ENCODE measurements around the gene ANAPC2. TPM values are rescaled to one million over a fixed set of nuclear protein-coding genes. Genes with fewer than 3 reads are reported as not detected.

Gene ANAPC2
- total and polyA plus RNA-seq, 5 donors from 2014 or later, result 7.5 to 127 (median 8.0) TPM

DNA sequence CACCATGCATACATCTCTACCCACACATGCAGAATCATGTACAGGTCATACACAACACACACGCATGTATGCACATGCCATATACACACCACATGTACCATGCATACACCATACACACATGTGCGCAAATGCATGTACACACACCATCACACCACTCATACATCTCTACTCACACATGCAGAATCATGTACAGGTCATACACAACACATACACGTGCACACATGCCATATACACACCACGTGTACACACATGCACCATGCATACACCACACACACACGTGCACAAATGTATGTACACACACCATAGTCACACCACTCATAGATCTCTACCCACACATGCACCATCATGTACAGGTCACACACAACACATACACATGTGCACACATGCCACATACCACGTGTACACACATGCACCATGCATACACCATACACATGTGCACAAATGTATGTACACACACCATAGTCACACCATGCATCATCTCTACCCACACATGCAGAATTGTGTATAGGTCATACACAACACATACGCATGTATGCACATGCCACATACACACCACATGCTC, 35.4 kb downstream of the ANAPC2 start:
- Histone ChIP-seq H3K4me1 (ENCODE audit: control insufficient read depth, insufficient read depth, low read length, poor library complexity, severe bottlenecking) (peaks cover 13% of the 10 kb centered on the region), H3K4me3 (ENCODE audit: low read depth, low read length) (no peak overlapping the region), H3K27ac (ENCODE audit: insufficient read depth, low read length, poor library complexity, severe bottlenecking) (no peak overlapping the region), H3K9me3 (ENCODE audit: control insufficient read depth in 2 of 2, low read length in 2 of 2) (no peaks in the 10 kb centered on the region), H3K36me3 (ENCODE audit: control insufficient read depth, insufficient read depth, low read length) (no peaks in the 10 kb centered on the region), H3K27me3 (ENCODE audit: control insufficient read depth, insufficient read depth, low read length) (peaks cover 6% of the 10 kb centered on the region)
- DNase-seq (no peak), ATAC-seq (ENCODE audit: low read depth in 2 of 2) (no peak)
- Mint-ChIP-seq H3K27me3 (peaks cover 20% of the 10 kb centered on the region), H3K36me3 (no peaks in the 10 kb centered on the region), H3K9me3 (no peaks in the 10 kb centered on the region), H3K4me3 (no peak overlapping the region), H3K4me1 (peaks cover 0 to 22% (median 0%) of the 10 kb centered on the region in 4 donors), H3K27ac (no peak overlapping the region)

DNA sequence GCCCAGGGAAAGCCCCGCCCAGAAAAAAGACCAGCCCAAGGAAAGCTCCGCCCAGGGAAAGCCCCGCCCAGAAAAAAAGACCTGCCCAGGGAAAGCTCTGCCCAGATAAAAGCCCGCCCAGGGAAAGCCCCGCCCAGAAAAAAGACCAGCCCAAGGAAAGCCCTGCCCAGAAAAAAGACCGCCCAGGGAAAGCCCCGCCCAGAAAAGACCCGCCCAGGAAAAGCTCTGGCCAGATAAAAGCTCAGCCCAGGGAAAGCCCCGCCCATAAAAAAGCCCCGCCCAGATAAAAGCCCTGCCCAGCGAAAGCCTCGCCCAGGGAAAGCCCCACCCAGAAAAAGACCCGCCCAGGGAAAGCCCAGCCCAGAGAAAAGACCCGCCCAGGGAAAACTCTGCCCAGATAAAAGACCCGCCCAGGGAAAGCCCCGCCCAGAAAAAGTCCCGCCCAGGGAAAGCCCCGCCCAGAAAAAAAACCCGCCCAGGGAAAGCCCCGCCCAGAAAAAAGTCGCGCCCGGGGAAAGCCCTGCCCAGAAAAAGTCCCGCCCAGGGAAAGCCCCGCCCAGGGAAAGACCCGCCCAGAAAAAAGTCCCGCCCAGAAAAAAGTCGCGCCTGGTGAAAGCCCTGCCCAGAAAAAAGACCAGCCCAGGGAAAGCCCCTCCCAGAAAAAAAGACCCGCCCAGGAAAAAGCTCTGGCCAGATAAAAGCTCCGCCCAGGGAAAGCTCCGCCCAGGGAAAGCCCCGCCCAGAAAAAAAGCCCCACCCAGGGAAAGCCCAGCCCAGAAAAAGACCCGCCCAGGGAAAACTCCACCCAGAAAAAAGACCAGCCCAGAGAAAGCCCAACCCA, 37.5 kb downstream of the ANAPC2 start:
- Mint-ChIP-seq H3K4me3 (no peak overlapping the region), H3K36me3 (no peaks in the 10 kb centered on the region), H3K27ac (no peak overlapping the region), H3K27me3 (peaks cover 9% of the 10 kb centered on the region), H3K9me3 (no peaks in the 10 kb centered on the region), H3K4me1 (peaks cover 0 to 6% (median 0%) of the 10 kb centered on the region in 4 donors)
- peak overlapping the region; percentile 33 for H3K27ac ChIP-seq (ENCODE audit: insufficient read depth, low read length, poor library complexity, severe bottlenecking)
- H3K4me3 ChIP-seq (ENCODE audit: low read depth, low read length), result no peak overlapping the region
- no peaks in the 10 kb centered on the region for H3K9me3 ChIP-seq (ENCODE audit: control insufficient read depth in 2 of 2, low read length in 2 of 2)
- H3K36me3 ChIP-seq (ENCODE audit: control insufficient read depth, insufficient read depth, low read length), result no peaks in the 10 kb centered on the region
- no peaks in the 10 kb centered on the region for H3K4me1 ChIP-seq (ENCODE audit: control insufficient read depth, insufficient read depth, low read length, poor library complexity, severe bottlenecking)
- DNase-seq (no peak), ATAC-seq (ENCODE audit: low read depth in 2 of 2) (no peak)
- no peaks in the 10 kb centered on the region for H3K27me3 ChIP-seq (ENCODE audit: control insufficient read depth, insufficient read depth, low read length)

DNA sequence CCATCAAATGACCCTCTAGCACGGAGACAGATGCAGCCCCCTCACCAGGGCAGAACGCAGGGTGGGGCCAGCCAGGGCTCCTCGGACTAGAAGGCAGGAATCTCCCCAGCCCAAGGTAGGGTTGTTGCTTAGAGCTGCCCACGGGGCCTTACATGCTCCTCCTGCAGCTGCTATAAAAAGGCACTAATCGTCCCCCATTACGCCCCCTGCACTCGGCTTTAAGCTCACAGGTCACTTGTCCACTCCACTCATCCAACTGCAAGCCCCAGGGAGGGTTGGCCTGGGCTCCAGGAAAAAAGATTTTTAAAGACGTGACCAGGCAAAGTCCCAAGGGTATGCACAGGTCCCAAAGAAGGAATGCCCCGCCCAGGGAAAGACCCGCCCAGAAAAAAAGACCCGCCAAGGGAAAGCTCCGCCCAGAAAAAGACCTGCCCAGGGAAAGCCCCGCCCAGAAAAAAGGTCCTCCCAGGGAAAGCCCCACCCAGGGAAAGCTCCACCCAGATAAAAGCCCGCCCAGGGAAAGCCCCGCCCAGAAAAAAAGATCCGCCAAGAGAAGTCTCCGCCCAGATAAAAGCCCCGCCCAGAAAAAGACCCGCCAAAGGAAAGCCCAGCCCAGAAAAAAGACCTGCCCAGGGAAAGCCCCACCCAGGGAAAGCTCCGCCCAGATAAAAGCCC, 38.3 kb downstream of the ANAPC2 start:
- Mint-ChIP-seq H3K27ac (no peak overlapping the region), H3K27me3 (peaks cover 6% of the 10 kb centered on the region), H3K4me1 (peaks cover 0 to 6% (median 0%) of the 10 kb centered on the region in 4 donors), H3K9me3 (no peaks in the 10 kb centered on the region), H3K36me3 (no peaks in the 10 kb centered on the region), H3K4me3 (no peak overlapping the region)
- Histone ChIP-seq H3K4me1 (ENCODE audit: control insufficient read depth, insufficient read depth, low read length, poor library complexity, severe bottlenecking) (no peaks in the 10 kb centered on the region), H3K36me3 (ENCODE audit: control insufficient read depth, insufficient read depth, low read length) (no peaks in the 10 kb centered on the region), H3K27ac (ENCODE audit: insufficient read depth, low read length, poor library complexity, severe bottlenecking) (no peak overlapping the region), H3K9me3 (ENCODE audit: control insufficient read depth in 2 of 2, low read length in 2 of 2) (no peaks in the 10 kb centered on the region), H3K27me3 (ENCODE audit: control insufficient read depth, insufficient read depth, low read length) (no peaks in the 10 kb centered on the region), H3K4me3 (ENCODE audit: low read depth, low read length) (no peak overlapping the region)
- DNase-seq (no peak), ATAC-seq (ENCODE audit: low read depth in 2 of 2) (no peak)

- H3K27me3 Mint-ChIP-seq, result no peaks in the 10 kb centered on the region
- no peak overlapping the region for H3K4me3 Mint-ChIP-seq
- peaks cover 0 to 6% (median 0%) of the 10 kb centered on the region in 4 donors for H3K4me1 Mint-ChIP-seq
- Histone ChIP-seq H3K4me3 (ENCODE audit: low read depth, low read length) (no peak overlapping the region), H3K27ac (ENCODE audit: insufficient read depth, low read length, poor library complexity, severe bottlenecking) (no peak overlapping the region), H3K4me1 (ENCODE audit: control insufficient read depth, insufficient read depth, low read length, poor library complexity, severe bottlenecking) (no peaks in the 10 kb centered on the region), H3K27me3 (ENCODE audit: control insufficient read depth, insufficient read depth, low read length) (no peaks in the 10 kb centered on the region), H3K9me3 (ENCODE audit: control insufficient read depth in 2 of 2, low read length in 2 of 2) (no peaks in the 10 kb centered on the region), H3K36me3 (ENCODE audit: control insufficient read depth, insufficient read depth, low read length) (no peaks in the 10 kb centered on the region)
- ATAC-seq (ENCODE audit: low read depth in 2 of 2), result no peak
- DNase-seq, result no peak
- H3K9me3 Mint-ChIP-seq, result no peaks in the 10 kb centered on the region
- H3K27ac Mint-ChIP-seq, result no peak overlapping the region
- no peaks in the 10 kb centered on the region for H3K36me3 Mint-ChIP-seq
Measured at GRCh38 chr9:137149363-137149762, 39.0 kb downstream of the ANAPC2 start.

DNA sequence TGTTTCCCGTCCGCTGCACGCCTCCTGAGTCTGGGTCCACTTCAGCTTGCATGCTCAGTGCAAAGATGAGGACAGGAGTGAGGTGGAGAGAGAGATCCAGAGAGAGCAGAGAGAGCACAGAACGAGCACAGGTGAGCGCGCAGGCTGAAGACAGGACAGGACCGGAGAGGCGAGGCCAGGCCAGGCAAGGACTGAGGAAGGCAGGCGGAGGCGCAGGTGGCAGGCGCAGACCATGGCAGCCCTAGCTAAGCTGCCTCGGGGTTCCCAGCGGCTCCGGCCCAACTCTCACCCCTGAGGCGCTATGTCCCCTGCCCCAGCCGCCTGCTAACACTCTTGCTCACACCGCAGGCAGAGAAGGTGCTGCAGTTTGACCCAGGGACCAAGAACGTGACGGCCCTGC, 39.7 kb downstream of the ANAPC2 start:
- Mint-ChIP-seq H3K36me3 (no peaks in the 10 kb centered on the region), H3K4me1 (peaks cover 0 to 6% (median 0%) of the 10 kb centered on the region in 4 donors), H3K9me3 (no peaks in the 10 kb centered on the region), H3K27me3 (peaks cover 5% of the 10 kb centered on the region), H3K4me3 (no peak overlapping the region), H3K27ac (peak overlapping the region in 1 of 3 donors; percentile 38)
- H3K27me3 ChIP-seq (ENCODE audit: control insufficient read depth, insufficient read depth, low read length), result no peaks in the 10 kb centered on the region
- no peak overlapping the region for H3K27ac ChIP-seq (ENCODE audit: insufficient read depth, low read length, poor library complexity, severe bottlenecking)
- H3K9me3 ChIP-seq (ENCODE audit: control insufficient read depth in 2 of 2, low read length in 2 of 2), result no peaks in the 10 kb centered on the region
- no peaks in the 10 kb centered on the region for H3K4me1 ChIP-seq (ENCODE audit: control insufficient read depth, insufficient read depth, low read length, poor library complexity, severe bottlenecking)
- DNase-seq (no peak), ATAC-seq (ENCODE audit: low read depth in 2 of 2) (no peak)
- H3K36me3 ChIP-seq (ENCODE audit: control insufficient read depth, insufficient read depth, low read length), result no peaks in the 10 kb centered on the region
- H3K4me3 ChIP-seq (ENCODE audit: low read depth, low read length), result no peak overlapping the region

DNA sequence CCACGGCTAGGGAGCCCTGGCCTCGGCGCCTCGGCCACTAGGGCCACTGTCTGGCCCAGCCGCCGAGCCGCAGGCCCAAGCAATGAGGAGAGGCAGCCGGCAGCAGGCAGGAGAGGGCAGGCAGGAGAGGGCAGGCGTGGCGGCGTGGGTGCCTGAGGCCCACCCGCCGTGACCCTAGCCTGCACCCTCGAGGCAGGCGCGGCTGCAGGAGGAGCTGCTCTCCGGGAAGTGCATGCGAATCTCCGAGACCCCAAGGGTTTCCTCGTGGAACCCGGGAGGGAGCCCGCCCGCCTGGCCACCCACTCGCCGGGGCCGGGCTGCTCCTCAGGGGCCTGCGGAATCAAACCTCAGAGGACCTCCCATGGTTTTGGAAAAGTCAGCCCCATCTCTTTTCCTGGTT, 40.1 kb downstream of the ANAPC2 start:
- DNase-seq, result no peak
- Mint-ChIP-seq H3K9me3 (no peaks in the 10 kb centered on the region), H3K36me3 (no peaks in the 10 kb centered on the region), H3K27ac (no peak overlapping the region), H3K27me3 (peaks cover 6% of the 10 kb centered on the region), H3K4me1 (peaks cover 0 to 6% (median 0%) of the 10 kb centered on the region in 4 donors), H3K4me3 (no peak overlapping the region)
- no peak for ATAC-seq (ENCODE audit: low read depth in 2 of 2)
- H3K27me3 ChIP-seq (ENCODE audit: control insufficient read depth, insufficient read depth, low read length), result no peaks in the 10 kb centered on the region
- no peak overlapping the region for H3K4me3 ChIP-seq (ENCODE audit: low read depth, low read length)
- no peaks in the 10 kb centered on the region for H3K9me3 ChIP-seq (ENCODE audit: control insufficient read depth in 2 of 2, low read length in 2 of 2)
- H3K36me3 ChIP-seq (ENCODE audit: control insufficient read depth, insufficient read depth, low read length), result no peaks in the 10 kb centered on the region
- no peak overlapping the region for H3K27ac ChIP-seq (ENCODE audit: insufficient read depth, low read length, poor library complexity, severe bottlenecking)
- no peaks in the 10 kb centered on the region for H3K4me1 ChIP-seq (ENCODE audit: control insufficient read depth, insufficient read depth, low read length, poor library complexity, severe bottlenecking)

GRCh38 chr9:137147793-137148160, 40.6 kb downstream of the ANAPC2 start:
- Mint-ChIP-seq H3K27ac (no peak overlapping the region), H3K36me3 (no peaks in the 10 kb centered on the region), H3K4me3 (no peak overlapping the region), H3K27me3 (peaks cover 6% of the 10 kb centered on the region), H3K9me3 (no peaks in the 10 kb centered on the region), H3K4me1 (peaks cover 0 to 6% (median 0%) of the 10 kb centered on the region in 4 donors)
- Histone ChIP-seq H3K27me3 (ENCODE audit: control insufficient read depth, insufficient read depth, low read length) (no peaks in the 10 kb centered on the region), H3K4me1 (ENCODE audit: control insufficient read depth, insufficient read depth, low read length, poor library complexity, severe bottlenecking) (no peaks in the 10 kb centered on the region), H3K27ac (ENCODE audit: insufficient read depth, low read length, poor library complexity, severe bottlenecking) (no peak overlapping the region), H3K4me3 (ENCODE audit: low read depth, low read length) (no peak overlapping the region), H3K36me3 (ENCODE audit: control insufficient read depth, insufficient read depth, low read length) (no peaks in the 10 kb centered on the region), H3K9me3 (ENCODE audit: control insufficient read depth in 2 of 2, low read length in 2 of 2) (no peaks in the 10 kb centered on the region)
- ATAC-seq (ENCODE audit: low read depth in 2 of 2) (no peak), DNase-seq (no peak)
